GM23338 (cell line): ENCODE data around the gene PCSK2. TPM values are rescaled to one million over a fixed set of nuclear protein-coding genes. Genes with fewer than 3 reads are reported as not detected.

Source experiments
- ATAC-seq: fragments of 200-7000 bp; cut with Tn5 transposase; 3 replicates; pipeline ENCODE4 v1.9.1; 2020
- DNase-seq: peaks from one replicate; pipeline ENCODE4 v3.0.0-alpha.2; 2015; ENCODE audit warnings: low spot score
- H2AFZ ChIP-seq: fragments of 200-600 bp; sonication (generic); 2 replicates; pipeline ENCODE4 v1.8.0; 2016; ENCODE audit warnings: antibody characterized with exemption, mild to moderate bottlenecking, moderate library complexity
- H3F3A ChIP-seq: fragments of 200-600 bp; sonication (generic); replicated peaks from 2 replicates; pipeline ENCODE4 v1.8.0; 2017; ENCODE audit warnings: antibody characterized with exemption, mixed run types, low read depth
- H3K27ac ChIP-seq: fragments of 200-600 bp; sonication (generic); 2 replicates; pipeline ENCODE4 v1.6.1; 2016; ENCODE audit warnings: low read depth
- H3K27me3 ChIP-seq: fragments of 200-600 bp; sonication (generic); 2 replicates; pipeline ENCODE4 v1.8.0; 2016; ENCODE audit warnings: mild to moderate bottlenecking, mixed run types, moderate library complexity; ENCODE audit not compliant: insufficient read depth
- H3K36me3 ChIP-seq: fragments of 200-600 bp; sonication (generic); 2 replicates; pipeline ENCODE4 v1.8.0; 2016; ENCODE audit warnings: mild to moderate bottlenecking; ENCODE audit not compliant: insufficient read depth
- H3K4me1 ChIP-seq: fragments of 200-600 bp; sonication (generic); 2 replicates; pipeline ENCODE4 v1.8.0; 2016; ENCODE audit warnings: mild to moderate bottlenecking, moderate library complexity; ENCODE audit not compliant: insufficient read depth
- H3K4me2 ChIP-seq: fragments of 200-600 bp; sonication (generic); 2 replicates; pipeline ENCODE4 v1.7.1; 2017; ENCODE audit warnings: mixed run types
- H3K4me3 ChIP-seq: fragments of 200-600 bp; sonication (generic); 2 replicates; pipeline ENCODE4 v1.6.1; 2016; ENCODE audit warnings: mixed run types
- H3K79me2 ChIP-seq: fragments of 200-600 bp; sonication (generic); replicated peaks from 2 replicates; pipeline ENCODE4 v1.8.0; 2017; ENCODE audit warnings: mild to moderate bottlenecking; ENCODE audit not compliant: insufficient read depth
- H3K9me2 ChIP-seq: fragments of 200-600 bp; sonication (generic); 2 replicates; pipeline ENCODE4 v1.8.0; 2017; ENCODE audit not compliant: insufficient read depth
- H4K20me1 ChIP-seq: fragments of 200-600 bp; sonication (generic); replicated peaks from 2 replicates; pipeline ENCODE4 v1.8.0; 2017; ENCODE audit warnings: mild to moderate bottlenecking; ENCODE audit not compliant: insufficient read depth
- H3K27ac Mint-ChIP-seq: 2 replicates; pipeline ENCODE4 v1.8.0; 2020; ENCODE audit warnings: inconsistent platforms, mild to moderate bottlenecking, moderate library complexity, mixed read lengths
- H3K27me3 Mint-ChIP-seq: 3 replicates; pipeline ENCODE4 v1.8.0; 2022; ENCODE audit warnings: low read depth, mild to moderate bottlenecking, moderate library complexity, mixed read lengths, inconsistent platforms; ENCODE audit not compliant: insufficient read depth, poor library complexity
- H3K36me3 Mint-ChIP-seq: 3 replicates; pipeline ENCODE4 v1.8.0; 2021; ENCODE audit warnings: low read depth, mild to moderate bottlenecking, inconsistent platforms, moderate library complexity, mixed read lengths
- H3K4me1 Mint-ChIP-seq: 3 replicates; pipeline ENCODE4 v1.8.0; 2020; ENCODE audit warnings: mild to moderate bottlenecking, inconsistent platforms, mixed read lengths
- H3K4me3 Mint-ChIP-seq: 3 replicates; pipeline ENCODE4 v1.8.0; 2021; ENCODE audit warnings: moderate library complexity, mild to moderate bottlenecking, inconsistent platforms, mixed read lengths
- H3K9me3 Mint-ChIP-seq: 3 replicates; pipeline ENCODE4 v1.8.0; 2020; ENCODE audit warnings: moderate library complexity, mild to moderate bottlenecking, inconsistent platforms, mixed read lengths
- CREB1 ChIP-seq: fragments of 250-450 bp; sonication (Bioruptor Pico); IDR thresholded peaks from 2 replicates; pipeline ENCODE4 v1.5.0; 2020; ENCODE audit warnings: low read depth, mild to moderate bottlenecking, moderate library complexity
- CTCF ChIP-seq, 2 experiments: fragments of 200-600 bp in 1 of 2; sonication (generic) in 1 of 2; conservative IDR thresholded peaks; 2 replicates each; pipeline versions ENCODE4 v1.5.1 to v1.6.1; 2016 to 2017; ENCODE audit warnings: antibody characterized with exemption in 2 of 2, low read depth in 2 of 2, mild to moderate bottlenecking in 2 of 2, moderate library complexity in 1 of 2
- ETS1 ChIP-seq: IDR thresholded peaks from 2 replicates; pipeline ENCODE4 v1.6.1; 2016; ENCODE audit warnings: antibody characterized with exemption
- EZH2 ChIP-seq: fragments of 200-600 bp; sonication (generic); IDR thresholded peaks from one replicate; pipeline ENCODE4 v1.8.0; 2017; ENCODE audit warnings: antibody characterized with exemption, mild to moderate bottlenecking, low read depth; ENCODE audit not compliant: unreplicated experiment
- EZH2phosphoT487 ChIP-seq: fragments of 200-600 bp; sonication (generic); IDR thresholded peaks from one replicate; pipeline ENCODE4 v1.8.1; 2018; ENCODE audit warnings: antibody characterized with exemption; ENCODE audit not compliant: unreplicated experiment
- JUNB ChIP-seq: IDR thresholded peaks from one replicate; pipeline ENCODE4 v1.6.1; 2016; ENCODE audit warnings: antibody characterized with exemption; ENCODE audit not compliant: unreplicated experiment
- POLR2AphosphoS5 ChIP-seq: IDR thresholded peaks from 2 replicates; pipeline ENCODE4 v1.6.1; 2016; ENCODE audit warnings: antibody characterized with exemption, low read depth
- REST ChIP-seq: IDR thresholded peaks from one replicate; pipeline ENCODE4 v1.6.1; 2018; ENCODE audit warnings: antibody characterized with exemption; ENCODE audit not compliant: unreplicated experiment
- STAT1 ChIP-seq: IDR thresholded peaks from one replicate; pipeline ENCODE4 v1.6.1; 2016; ENCODE audit warnings: antibody characterized with exemption; ENCODE audit not compliant: unreplicated experiment
- ZNF114 ChIP-seq: fragments of 250-450 bp; sonication (Bioruptor Pico); IDR thresholded peaks from 2 replicates; pipeline ENCODE4 v1.5.0; 2020; ENCODE audit warnings: mild to moderate bottlenecking, moderate library complexity
- ZNF331 ChIP-seq: fragments of 250-450 bp; sonication (Bioruptor Pico); IDR thresholded peaks from 2 replicates; pipeline ENCODE4 v1.5.0; 2020; ENCODE audit warnings: low read depth, mild to moderate bottlenecking, moderate library complexity
- ZNF462 ChIP-seq: fragments of 250-450 bp; sonication (Bioruptor Pico); IDR thresholded peaks from 2 replicates; pipeline ENCODE4 v1.5.0; 2020; ENCODE audit warnings: mild to moderate bottlenecking, moderate library complexity
- polyA plus RNA-seq: library from polyadenylated mRNA; unstranded; fragments of >200 nt; fragmentation: Nextera tagmentation; extraction: Ambion mirVana; gene quantifications from 2 replicates; pipeline ENCODE4 v1.2.1, GENCODE V29; 2016
- total RNA-seq: library from RNA; depleted of rRNA; stranded (reverse); fragments of >200 nt; shearing (Covaris generic); gene quantifications from 2 replicates; pipeline ENCODE4 v1.2.3, GENCODE V29; 2014

Gene PCSK2
- total and polyA plus RNA-seq, 2 experiments from 2014 or later = 0.37 to 1.1 TPM

- TF ChIP-seq CTCF (conservative IDR thresholded peaks at IDR 0.05; ENCODE audit: low read depth in 2 of 2) = no peak
Observed at GRCh38 chr20:17407550-17407949, 180.7 kb downstream of the PCSK2 start (continued).

- DNase-seq = no peak
- Mint-ChIP-seq H3K36me3 (no peaks in the 10 kb centered on the region), H3K27me3 (peaks cover 4% of the 10 kb centered on the region), H3K4me3 (no peak overlapping the region), H3K27ac (no peak overlapping the region), H3K9me3 (peaks cover 22% of the 10 kb centered on the region), H3K4me1 (no peaks in the 10 kb centered on the region)
- Histone ChIP-seq H4K20me1 (no peaks in the 10 kb centered on the region), H3K79me2 (no peaks in the 10 kb centered on the region), H3K9me2 (no peaks in the 10 kb centered on the region), H3K27ac (no peak overlapping the region), H2AFZ (no peak overlapping the region), H3K4me2 (no peak overlapping the region), H3K4me1 (no peaks in the 10 kb centered on the region), H3F3A (no peaks in the 10 kb centered on the region), H3K27me3 (no peaks in the 10 kb centered on the region), H3K4me3 (no peak overlapping the region), H3K36me3 (no peaks in the 10 kb centered on the region)
- no peak for ATAC-seq
- TF ChIP-seq STAT1 (no peak), POLR2AphosphoS5 (no peak), JUNB (no peak), ZNF462 (CRISPR knock-in tag) (no peak), EZH2 (no peak), ZNF114 (CRISPR knock-in tag) (no peak), ZNF331 (CRISPR knock-in tag) (no peak), ETS1 (no peak), REST (no peak), CREB1 (CRISPR knock-in tag) (no peak), EZH2phosphoT487 (no peak)
Observed at GRCh38 chr20:17417225-17417624, 190.4 kb downstream of the PCSK2 start.
